IMR-90 (cell line): ENCODE data around the gene UBE2M. TPM values are rescaled to one million over a fixed set of nuclear protein-coding genes. Genes with fewer than 3 reads are reported as not detected.

Experiments used
- ATAC-seq: fragments of 200-7000 bp; cut with Tn5 transposase; 2 replicates; pipeline ENCODE4 v1.9.1; 2020; ENCODE audit warnings: low read depth, mild to moderate bottlenecking, moderate library complexity
- BruUV-seq: library from RNA; stranded (reverse); fragments of 400-500 nt; replicated peaks from 2 replicates; lab custom pipeline; 2021; lab: Mats Ljungman, UMichigan
- CTCF ChIA-PET: fragments of 300-600 bp; formaldehyde crosslinking; extraction: SDS; loops from one replicate; lab custom pipeline; 2021; ENCODE audit warnings: antibody characterized with exemption; lab: Yijun Ruan, JAX
- POLR2A ChIA-PET: fragments of 300-600 bp; sonication (Branson Sonifier 250); formaldehyde crosslinking; loops from one replicate; lab custom pipeline; 2022; ENCODE audit warnings: antibody characterized with exemption; ENCODE audit not compliant: unreplicated experiment; lab: Charles Lee
- DNase-seq: peaks from one replicate; pipeline ENCODE4 v3.0.0; 2013
- H2AFZ ChIP-seq: replicated peaks from 2 replicates; pipeline ENCODE3; 2013; ENCODE audit warnings: low read length, mild to moderate bottlenecking; ENCODE audit not compliant: poor library complexity
- H2AK5ac ChIP-seq: 2 replicates; pipeline ENCODE4 v1.6.1; 2013; ENCODE audit warnings: low read depth, low read length, inconsistent platforms
- H2AK9ac ChIP-seq: replicated peaks from 2 replicates; pipeline ENCODE3; 2013; ENCODE audit warnings: mild to moderate bottlenecking, low read depth, low read length, moderate library complexity; ENCODE audit not compliant: poor library complexity
- H2BK120ac ChIP-seq: 2 replicates; pipeline ENCODE4 v1.6.1; 2013; ENCODE audit warnings: low read depth, low read length, inconsistent platforms
- H2BK15ac ChIP-seq: 3 replicates; pipeline ENCODE4 v1.6.1; 2013; ENCODE audit warnings: low read depth, low read length, inconsistent platforms
- H2BK20ac ChIP-seq: 2 replicates; pipeline ENCODE4 v1.6.1; 2013; ENCODE audit warnings: low read depth, mild to moderate bottlenecking, inconsistent platforms, low read length, moderate library complexity
- H2BK5ac ChIP-seq: 2 replicates; pipeline ENCODE4 v1.6.1; 2013; ENCODE audit warnings: mild to moderate bottlenecking, low read depth, low read length, inconsistent platforms; ENCODE audit not compliant: poor library complexity, severe bottlenecking
- H3K14ac ChIP-seq: replicated peaks from 2 replicates; pipeline ENCODE4 v1.6.1; 2013; ENCODE audit warnings: low read depth, low read length, inconsistent platforms
- H3K18ac ChIP-seq: 2 replicates; pipeline ENCODE4 v1.6.1; 2013; ENCODE audit warnings: low read depth, low read length, control low read depth
- H3K23ac ChIP-seq: 2 replicates; pipeline ENCODE4 v1.6.1; 2013; ENCODE audit warnings: low read depth, low read length, inconsistent platforms
- H3K27ac ChIP-seq: 2 replicates; pipeline ENCODE4 v1.5.1; 2013; ENCODE audit warnings: mild to moderate bottlenecking, control low read depth, low read length; ENCODE audit not compliant: insufficient read depth
- H3K27me3 ChIP-seq: 2 replicates; pipeline ENCODE4 v1.6.1; 2013; ENCODE audit warnings: low read length; ENCODE audit not compliant: control insufficient read depth, insufficient read depth
- H3K36me3 ChIP-seq: 2 replicates; pipeline ENCODE4 v1.6.1; 2013; ENCODE audit warnings: low read length, mixed read lengths; ENCODE audit not compliant: control insufficient read depth, insufficient read depth
- H3K4ac ChIP-seq: 2 replicates; pipeline ENCODE4 v1.6.1; 2013; ENCODE audit warnings: low read depth, low read length, inconsistent platforms
- H3K4me1 ChIP-seq: 2 replicates; pipeline ENCODE4 v1.6.1; 2013; ENCODE audit warnings: low read length, mixed read lengths; ENCODE audit not compliant: control insufficient read depth, insufficient read depth
- H3K4me2 ChIP-seq: 2 replicates; pipeline ENCODE4 v1.6.1; 2013; ENCODE audit warnings: low read depth, mild to moderate bottlenecking, control low read depth, low read length, moderate library complexity
- H3K4me3 ChIP-seq: 2 replicates; pipeline ENCODE4 v1.5.1; 2013; ENCODE audit warnings: low read depth, mild to moderate bottlenecking, control low read depth, low read length, moderate library complexity; ENCODE audit not compliant: insufficient read depth
- H3K56ac ChIP-seq: 2 replicates; pipeline ENCODE4 v1.6.1; 2013; ENCODE audit warnings: low read length, inconsistent platforms; ENCODE audit not compliant: insufficient read depth; ENCODE audit errors: extremely low read depth
- H3K79me1 ChIP-seq, 2 experiments: 2 replicates each; pipeline ENCODE4 v1.6.1; 2013; ENCODE audit warnings: low read length in 2 of 2, inconsistent platforms in 1 of 2, low read depth in 1 of 2
- H3K9ac ChIP-seq: 2 replicates; pipeline ENCODE4 v1.6.1; 2013; ENCODE audit warnings: low read depth, low read length, control low read depth
- H3K9me1 ChIP-seq: 2 replicates; pipeline ENCODE4 v1.6.1; 2013; ENCODE audit warnings: low read length, inconsistent platforms; ENCODE audit not compliant: insufficient read depth
- H3K9me3 ChIP-seq: 2 replicates; pipeline ENCODE4 v1.6.1; 2013; ENCODE audit warnings: low read length; ENCODE audit not compliant: control insufficient read depth, insufficient read depth
- H4K20me1 ChIP-seq: 2 replicates; pipeline ENCODE4 v1.6.1; 2013; ENCODE audit warnings: low read length, inconsistent platforms; ENCODE audit not compliant: insufficient read depth
- H4K5ac ChIP-seq: 2 replicates; pipeline ENCODE4 v1.6.1; 2013; ENCODE audit warnings: mild to moderate bottlenecking, low read depth, low read length, control low read depth
- H4K8ac ChIP-seq, 2 experiments: 2 replicates each; pipeline ENCODE4 v1.6.1; 2013; ENCODE audit warnings: low read depth in 2 of 2, low read length in 2 of 2, control low read depth in 1 of 2, inconsistent platforms in 1 of 2
- H4K91ac ChIP-seq: 2 replicates; pipeline ENCODE4 v1.6.1; 2013; ENCODE audit warnings: low read depth, low read length, inconsistent platforms; ENCODE audit not compliant: insufficient read depth
- CHD1 ChIP-seq: IDR thresholded peaks from 2 replicates; pipeline ENCODE4 v1.6.1; 2012; ENCODE audit warnings: low read depth, low read length, improper control_type of control experiment
- MAZ ChIP-seq: IDR thresholded peaks from 2 replicates; pipeline ENCODE4 v1.6.1; 2012; ENCODE audit warnings: low read depth, mild to moderate bottlenecking, low read length, improper control_type of control experiment, moderate library complexity, borderline replicate concordance
- MXI1 ChIP-seq: IDR thresholded peaks from 2 replicates; pipeline ENCODE4 v1.6.1; 2012; ENCODE audit warnings: low read depth, mild to moderate bottlenecking, low read length, moderate library complexity, borderline replicate concordance
- RAD21 ChIP-seq: IDR thresholded peaks from 2 replicates; pipeline ENCODE4 v1.6.1; 2012; ENCODE audit warnings: low read length, improper control_type of control experiment
- RCOR1 ChIP-seq: IDR thresholded peaks from 2 replicates; pipeline ENCODE4 v1.6.1; 2012; ENCODE audit warnings: mild to moderate bottlenecking, low read length, improper control_type of control experiment; ENCODE audit not compliant: insufficient replicate concordance
- RFX5 ChIP-seq: IDR thresholded peaks from 2 replicates; pipeline ENCODE4 v1.8.0; 2012; ENCODE audit warnings: low read depth, mild to moderate bottlenecking, low read length, moderate library complexity
- USF2 ChIP-seq: fragments of 150-350 bp; IDR thresholded peaks from 2 replicates; pipeline ENCODE4 v1.6.1; 2017; ENCODE audit warnings: mild to moderate bottlenecking, antibody characterized with exemption, low read length, low read depth
- WGBS, 2 experiments: methylation state at CpG; one replicate each; pipeline versions ENCODE4 v1.1.5 to v1.1.7; 2013; ENCODE audit warnings: missing lambda C conversion rate in 2 of 2; ENCODE audit not compliant: insufficient read length in 1 of 2; ENCODE audit errors: extremely low coverage in 2 of 2; 5-methylcytosine and 5-hydroxymethylcytosine counted together
- dilution Hi-C: fragments of 300-500 bp; cut with HindIII; formaldehyde crosslinking; loops from one replicate; pipeline ENCODE4 v1.14.3; 2018; ENCODE audit warnings: low sequenced_read_pairs; ENCODE audit not compliant: unreplicated experiment
- in situ Hi-C: fragments of 300-500 bp; cut with MboI; formaldehyde crosslinking; loops from 3 replicates; pipeline ENCODE4 v1.14.3; 2019; ENCODE audit warnings: low sequenced_read_pairs, inconsistent platforms, mixed read lengths
- intact Hi-C: fragments of 100-400 bp; cut with micrococcal nuclease; formaldehyde crosslinking; loops from 2 replicates; pipeline ENCODE4 v1.10.0; 2022
- polyA plus RNA-seq, 3 experiments: library from polyadenylated mRNA; depleted of rRNA; stranded (reverse); fragments of >200 nt; gene quantifications; 2 replicates each; pipeline ENCODE4 v1.2.3, GENCODE V29; 2012; ENCODE audit warnings: low replicate concordance in 1 of 3
- total RNA-seq: library from RNA; depleted of rRNA; stranded (reverse); fragments of >200 nt; gene quantifications from 2 replicates; pipeline ENCODE4 v1.2.3, GENCODE V29; 2012
- TF ChIP-seq, protein P1 (sequence below): fragments of 150-350 bp; IDR thresholded peaks from 2 replicates; pipeline ENCODE4 v1.6.1; 2016; ENCODE audit warnings: low read depth, mild to moderate bottlenecking, low read length, moderate library complexity, borderline replicate concordance

The UBE2M gene
- total and polyA plus RNA-seq, 2 of the 4 experiments (the other 2 are of a cell fraction), result 55.9 to 66.6 TPM

DNA sequence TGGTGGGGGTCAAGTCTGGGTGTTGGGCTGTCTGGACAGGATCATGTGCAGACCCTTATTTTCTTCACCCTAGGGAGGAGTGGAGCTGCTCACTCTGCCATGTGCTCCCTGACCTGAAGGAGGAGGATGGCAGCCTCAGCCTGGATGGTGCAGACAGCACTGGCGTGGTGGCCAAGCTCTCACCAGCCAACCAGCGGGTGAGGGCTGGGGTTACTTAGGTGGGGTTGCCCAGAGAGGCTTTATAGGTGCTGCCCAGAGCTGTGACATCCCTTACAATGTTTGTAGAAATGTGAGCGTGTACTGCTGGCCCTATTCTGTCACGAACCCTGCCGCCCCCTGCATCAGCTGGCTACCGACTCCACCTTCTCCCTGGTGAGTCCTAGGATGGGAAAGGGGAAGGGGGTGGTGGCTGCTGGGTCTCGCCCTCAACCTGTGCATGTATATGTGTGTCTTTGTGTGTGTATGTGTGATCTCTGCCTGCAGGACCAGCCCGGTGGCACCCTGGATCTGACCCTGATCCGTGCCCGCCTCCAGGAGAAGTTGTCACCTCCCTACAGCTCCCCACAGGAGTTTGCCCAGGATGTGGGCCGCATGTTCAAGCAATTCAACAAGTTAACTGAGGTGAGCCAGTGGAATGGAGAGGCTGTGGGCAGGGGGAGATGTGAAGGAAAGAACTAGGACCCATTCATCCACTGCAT, 8.6 kb downstream of the UBE2M start:
- DNase-seq, result no peak
- no TSS peak for BruUV-seq
- peaks cover 69% of the 10 kb centered on the region for H3K36me3 ChIP-seq

More for the DNA sequence above, 8.6 kb downstream of the UBE2M start:
- H4K5ac ChIP-seq, result no peak overlapping the region
- H3K79me1 ChIP-seq, result peaks cover 27 to 91% of the 10 kb centered on the region in 2 experiments
- POLR2A ChIA-PET, result no interaction called here
- no peak overlapping the region for H2BK120ac ChIP-seq
- H3K4ac ChIP-seq, result no peak overlapping the region
- H3K18ac ChIP-seq, result no peak overlapping the region
- in situ Hi-C loops (no loop called here), dilution Hi-C loops (no loop called here), intact Hi-C loops (no loop called here)
- no peak overlapping the region for H3K9ac ChIP-seq
- H3K9me3 ChIP-seq, result no peaks in the 10 kb centered on the region
- H2AK9ac ChIP-seq, result peak overlapping the region; percentile 70
- no peak overlapping the region for H3K56ac ChIP-seq
- no peak overlapping the region for H3K14ac ChIP-seq
- CTCF ChIA-PET, result no interaction called here
- H2BK20ac ChIP-seq, result no peak overlapping the region
- no peak overlapping the region for H2BK5ac ChIP-seq
- H2AK5ac ChIP-seq, result no peak overlapping the region
- H2AFZ ChIP-seq, result peak overlapping the region; percentile 45
- ATAC-seq, result no peak
- H3K27me3 ChIP-seq, result no peaks in the 10 kb centered on the region
- H3K4me2 ChIP-seq, result no peak overlapping the region
- peaks cover 28% of the 10 kb centered on the region for H3K9me1 ChIP-seq
- 100% methylated on average over 2 of the region's 11 CpGs; no CpG with 5 or more reads in 1 of the 2 experiments for WGBS, 2 experiments
- peaks cover 20% of the 10 kb centered on the region for H3K4me1 ChIP-seq
- H4K91ac ChIP-seq, result no peak overlapping the region
- H3K27ac ChIP-seq, result no peak overlapping the region
- H3K23ac ChIP-seq, result no peak overlapping the region
- no peak overlapping the region for H4K8ac ChIP-seq
- H2BK15ac ChIP-seq, result no peak overlapping the region
- H3K4me3 ChIP-seq, result no peak overlapping the region
- TF ChIP-seq, protein P1, sequence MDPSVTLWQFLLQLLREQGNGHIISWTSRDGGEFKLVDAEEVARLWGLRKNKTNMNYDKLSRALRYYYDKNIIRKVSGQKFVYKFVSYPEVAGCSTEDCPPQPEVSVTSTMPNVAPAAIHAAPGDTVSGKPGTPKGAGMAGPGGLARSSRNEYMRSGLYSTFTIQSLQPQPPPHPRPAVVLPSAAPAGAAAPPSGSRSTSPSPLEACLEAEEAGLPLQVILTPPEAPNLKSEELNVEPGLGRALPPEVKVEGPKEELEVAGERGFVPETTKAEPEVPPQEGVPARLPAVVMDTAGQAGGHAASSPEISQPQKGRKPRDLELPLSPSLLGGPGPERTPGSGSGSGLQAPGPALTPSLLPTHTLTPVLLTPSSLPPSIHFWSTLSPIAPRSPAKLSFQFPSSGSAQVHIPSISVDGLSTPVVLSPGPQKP, result no peak
- TF ChIP-seq RAD21, result no peak
- TF ChIP-seq MXI1, result no peak
- TF ChIP-seq CHD1, result no peak
- TF ChIP-seq MAZ, result no peak
- TF ChIP-seq RFX5, result no peak
- TF ChIP-seq RCOR1, result no peak
- no peak for TF ChIP-seq USF2
- peaks cover 70% of the 10 kb centered on the region for H4K20me1 ChIP-seq
